GM13976 (cell line): ENCODE measurements around the gene ANO1.

Experiments used
- DNase-seq: peaks from one replicate; pipeline ENCODE4 v3.0.0; 2012; ENCODE audit warnings: low spot score
- CTCF ChIP-seq: IDR thresholded peaks from 2 replicates; pipeline ENCODE4 v1.5.1; 2012; ENCODE audit warnings: borderline replicate concordance, mild to moderate bottlenecking; ENCODE audit not compliant: insufficient read depth; ENCODE audit errors: extremely low read depth, missing control alignments, control extremely low read depth
- in situ Hi-C: fragments of 300-500 bp; cut with MboI; formaldehyde crosslinking; loops from one replicate; pipeline ENCODE4 v1.12.0; 2022; ENCODE audit warnings: low sequenced_read_pairs, mixed read lengths, inconsistent platforms; ENCODE audit not compliant: unreplicated experiment

The ANO1 gene

GRCh38 chr11:70155386-70155785 is 77.3 kb downstream of the ANO1 start:
- in situ Hi-C loops = no loop called here
- TF ChIP-seq CTCF = no peak
- DNase-seq = no peak

- no peak for DNase-seq
- TF ChIP-seq CTCF = no peak
- in situ Hi-C loops = no loop called here
Observed at GRCh38 chr11:70156291-70157037, 78.3 kb downstream of the ANO1 start.

- in situ Hi-C loops = no loop called here
- DNase-seq = no peak
- peak; percentile 10 for TF ChIP-seq CTCF
Observed at GRCh38 chr11:70158201-70158600, 80.1 kb downstream of the ANO1 start.

GRCh38 chr11:70158757-70159389 is 80.8 kb downstream of the ANO1 start:
- in situ Hi-C loops = no loop called here
- DNase-seq = no peak
- TF ChIP-seq CTCF = no peak

GRCh38 chr11:70159627-70160570 is 81.8 kb downstream of the ANO1 start:
- in situ Hi-C loops = no loop called here
- TF ChIP-seq CTCF = no peak
- DNase-seq = no peak

- in situ Hi-C loops = no loop called here
- no peak for DNase-seq
- TF ChIP-seq CTCF = no peak
Observed at GRCh38 chr11:70161043-70161625, 83.0 kb downstream of the ANO1 start.
